HEK293T (cell line): ENCODE measurements around the gene ZNF217.
"Not testable (repeated sequence)": the region's sequence is repeated elsewhere in the genome, so short reads cannot be mapped to it uniquely, and the experiment has no call there.

Source experiments
- CTCF ChIA-PET: fragments of 350-600 bp; formaldehyde crosslinking; extraction: SDS; loops from one replicate; lab custom pipeline; 2021; ENCODE audit warnings: antibody characterized with exemption, inconsistent platforms; lab: Yijun Ruan, JAX
- POLR2A ChIA-PET: fragments of 350-600 bp; formaldehyde crosslinking; extraction: SDS; loops from one replicate; lab custom pipeline; 2020; ENCODE audit warnings: antibody characterized with exemption, inconsistent platforms; lab: Yijun Ruan, JAX
- DNase-seq: peaks from one replicate; pipeline ENCODE4 v3.0.0; 2012; ENCODE audit warnings: mixed read lengths; ENCODE audit errors: extremely low spot score
- ARNT ChIP-seq: fragments of 450-650 bp; IDR thresholded peaks from 2 replicates; pipeline ENCODE4 v1.6.1; 2017; ENCODE audit warnings: mild to moderate bottlenecking
- BHLHE40 ChIP-seq: fragments of 450-650 bp; IDR thresholded peaks from 2 replicates; pipeline ENCODE4 v1.6.1; 2016; ENCODE audit warnings: mild to moderate bottlenecking, moderate library complexity, borderline replicate concordance
- CTBP1 ChIP-seq: fragments of 450-650 bp; IDR thresholded peaks from 2 replicates; pipeline ENCODE4 v1.6.1; 2016; ENCODE audit warnings: borderline replicate concordance
- ELF4 ChIP-seq: fragments of 450-650 bp; IDR thresholded peaks from 2 replicates; pipeline ENCODE4 v1.6.1; 2017; ENCODE audit warnings: antibody characterized with exemption
- FOXA1 ChIP-seq: fragments of 450-650 bp; IDR thresholded peaks from 2 replicates; pipeline ENCODE4 v1.6.1; 2016; ENCODE audit warnings: mild to moderate bottlenecking
- FOXK2 ChIP-seq: fragments of 450-650 bp; IDR thresholded peaks from 2 replicates; pipeline ENCODE4 v1.6.1; 2016; ENCODE audit warnings: mild to moderate bottlenecking
- FOXM1 ChIP-seq: fragments of 450-650 bp; IDR thresholded peaks from 2 replicates; pipeline ENCODE4 v1.6.1; 2017; ENCODE audit warnings: mild to moderate bottlenecking, borderline replicate concordance
- HDGF ChIP-seq: fragments of 450-650 bp; IDR thresholded peaks from 2 replicates; pipeline ENCODE4 v1.6.1; 2017; ENCODE audit warnings: antibody characterized with exemption, borderline replicate concordance
- L3MBTL2 ChIP-seq: fragments of 450-650 bp; conservative IDR thresholded peaks from 2 replicates; pipeline ENCODE4 v1.6.1; 2016; ENCODE audit warnings: mild to moderate bottlenecking
- LEF1 ChIP-seq: fragments of 450-650 bp; IDR thresholded peaks from 2 replicates; pipeline ENCODE4 v1.6.1; 2017; ENCODE audit warnings: mild to moderate bottlenecking, borderline replicate concordance
- NFRKB ChIP-seq: fragments of 450-650 bp; IDR thresholded peaks from 2 replicates; pipeline ENCODE4 v1.6.1; 2016; ENCODE audit warnings: mild to moderate bottlenecking, moderate library complexity
- SP1 ChIP-seq: fragments of 450-650 bp; IDR thresholded peaks from 2 replicates; pipeline ENCODE4 v1.6.1; 2017
- SUZ12 ChIP-seq: fragments of 450-650 bp; IDR thresholded peaks from 2 replicates; pipeline ENCODE4 v1.6.1; 2016; ENCODE audit warnings: mild to moderate bottlenecking
- TARDBP ChIP-seq: fragments of 450-650 bp; IDR thresholded peaks from 2 replicates; pipeline ENCODE4 v1.6.1; 2016
- ZNF384 ChIP-seq: fragments of 450-650 bp; IDR thresholded peaks from 2 replicates; pipeline ENCODE4 v1.6.1; 2016
- TF ChIP-seq, protein P1 (sequence below): fragments of 450-650 bp; IDR thresholded peaks from 2 replicates; pipeline ENCODE4 v1.6.1; 2016

The ZNF217 gene

GRCh38 chr20:53533500-53533899 lies 60.1 kb downstream of the ZNF217 start:
- ChIA-PET CTCF (no interaction called here), POLR2A (no interaction called here)
- DNase-seq: no peak
- TF ChIP-seq TARDBP (no peak), ARNT (no peak), FOXA1 (no peak), SP1 (no peak), SUZ12 (no peak), ELF4 (no peak), ZNF384 (no peak), L3MBTL2 (no peak), FOXM1 (no peak)
- TF ChIP-seq, protein P1, sequence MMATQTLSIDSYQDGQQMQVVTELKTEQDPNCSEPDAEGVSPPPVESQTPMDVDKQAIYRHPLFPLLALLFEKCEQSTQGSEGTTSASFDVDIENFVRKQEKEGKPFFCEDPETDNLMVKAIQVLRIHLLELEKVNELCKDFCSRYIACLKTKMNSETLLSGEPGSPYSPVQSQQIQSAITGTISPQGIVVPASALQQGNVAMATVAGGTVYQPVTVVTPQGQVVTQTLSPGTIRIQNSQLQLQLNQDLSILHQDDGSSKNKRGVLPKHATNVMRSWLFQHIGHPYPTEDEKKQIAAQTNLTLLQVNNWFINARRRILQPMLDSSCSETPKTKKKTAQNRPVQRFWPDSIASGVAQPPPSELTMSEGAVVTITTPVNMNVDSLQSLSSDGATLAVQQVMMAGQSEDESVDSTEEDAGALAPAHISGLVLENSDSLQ: no peak

DNA sequence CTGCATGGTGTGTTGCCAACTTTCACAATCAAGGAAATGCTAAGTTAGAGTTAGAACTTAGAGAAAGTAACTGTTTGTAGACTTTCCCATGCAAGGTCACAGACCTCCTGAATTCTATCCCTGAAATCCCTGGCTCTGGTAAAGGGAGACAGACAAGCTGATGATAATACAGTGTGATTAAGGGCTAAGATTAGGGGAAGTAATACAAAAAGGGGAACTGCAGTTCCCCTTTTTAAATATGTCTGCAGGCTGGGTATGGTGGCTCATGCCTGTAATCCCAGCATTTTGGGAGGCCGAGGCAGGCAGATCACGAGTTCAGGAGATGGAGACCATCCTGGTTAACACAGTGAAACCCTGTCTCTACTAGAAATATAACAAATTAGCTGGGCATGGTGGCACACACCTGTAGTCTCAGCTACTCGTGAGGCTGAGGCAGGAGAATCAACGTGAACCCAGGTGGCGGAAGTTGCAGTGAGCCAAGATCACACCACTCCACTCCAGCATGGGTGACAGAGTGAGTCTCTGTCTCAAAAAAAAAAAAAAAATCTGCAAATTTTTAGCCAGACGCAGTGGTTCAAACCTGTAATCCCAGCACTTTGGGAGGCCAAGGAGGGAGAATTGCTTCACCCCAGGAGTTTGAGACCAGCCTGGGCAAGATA lies 60.9 kb downstream of the ZNF217 start:
- CTCF ChIA-PET, POLR2A ChIA-PET, DNase-seq: not testable (repeated sequence)

DNA sequence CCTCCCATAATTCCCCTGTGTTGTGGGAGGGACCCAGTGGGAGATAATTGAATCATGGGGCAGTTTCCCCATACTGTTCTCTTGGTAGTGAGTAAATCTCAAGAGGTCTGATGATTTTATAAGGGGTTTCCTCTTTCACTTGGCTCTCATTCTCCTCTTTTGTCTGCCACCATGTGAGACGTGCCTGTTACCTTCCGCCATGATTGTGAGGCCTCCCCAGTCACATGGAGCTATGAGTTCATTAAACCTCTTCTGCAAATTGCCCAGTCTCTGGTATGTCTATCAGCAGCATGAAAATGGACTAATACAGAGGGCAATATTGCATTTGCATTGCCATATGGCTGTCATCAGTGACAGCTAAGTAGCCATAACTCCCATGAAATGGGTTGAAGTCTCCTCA lies 63.2 kb downstream of the ZNF217 start:
- POLR2A ChIA-PET: no interaction called here
- no peak for TF ChIP-seq ARNT
- TF ChIP-seq, protein P1: no peak
- TF ChIP-seq ELF4: no peak
- no peak for TF ChIP-seq SUZ12
- TF ChIP-seq HDGF: no peak
- no peak for TF ChIP-seq L3MBTL2
- TF ChIP-seq FOXA1: no peak
- TF ChIP-seq BHLHE40: no peak
- no peak for TF ChIP-seq ZNF384
- no peak for TF ChIP-seq FOXK2
- CTCF ChIA-PET: no interaction called here
- no peak for DNase-seq

DNA sequence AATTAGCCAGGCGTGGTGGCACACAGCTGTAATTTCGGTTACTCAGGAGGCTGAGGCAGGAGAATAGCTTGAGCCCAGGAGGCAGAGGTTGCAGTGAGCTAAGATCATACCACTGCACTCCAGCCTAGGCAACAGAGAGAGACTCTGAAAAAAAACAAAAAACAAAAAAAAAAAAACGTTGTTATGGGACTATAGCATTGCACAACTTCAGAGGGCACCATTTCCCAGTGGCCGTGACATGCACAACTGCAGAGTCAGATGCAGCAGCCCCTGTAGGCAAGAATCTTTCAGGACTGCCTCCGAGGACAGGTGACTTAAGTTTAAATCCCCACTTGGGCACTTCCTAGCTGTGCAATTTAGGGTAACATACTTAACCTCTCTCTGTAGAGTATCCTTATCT lies 64.0 kb downstream of the ZNF217 start:
- POLR2A ChIA-PET: no interaction called here

GRCh38 chr20:53527196-53527595 lies 66.4 kb downstream of the ZNF217 start:
- DNase-seq: no peak
- no peak for TF ChIP-seq ZNF384
- no peak for TF ChIP-seq FOXK2
- no peak for TF ChIP-seq BHLHE40
- no peak for TF ChIP-seq L3MBTL2
- TF ChIP-seq NFRKB: no peak
- no peak for TF ChIP-seq FOXM1
- no peak for TF ChIP-seq ELF4
- no peak for TF ChIP-seq LEF1
- TF ChIP-seq SP1: no peak
- TF ChIP-seq, protein P1: no peak
- TF ChIP-seq FOXA1: no peak
- no peak for TF ChIP-seq HDGF
- no peak for TF ChIP-seq CTBP1
- TF ChIP-seq SUZ12: no peak
- ChIA-PET POLR2A (no interaction called here), CTCF (no interaction called here)

More for the DNA sequence above, 64.0 kb downstream of the ZNF217 start:
- CTCF ChIA-PET: no interaction called here
- TF ChIP-seq BHLHE40: no peak
- TF ChIP-seq HDGF: no peak
- TF ChIP-seq LEF1: no peak
- no peak for TF ChIP-seq FOXK2
- no peak for TF ChIP-seq FOXA1
- no peak for TF ChIP-seq NFRKB
- no peak for TF ChIP-seq SP1
- TF ChIP-seq CTBP1: no peak
- no peak for TF ChIP-seq ARNT
- no peak for TF ChIP-seq FOXM1
- TF ChIP-seq L3MBTL2: no peak
- no peak for TF ChIP-seq ELF4
- no peak for TF ChIP-seq SUZ12
- TF ChIP-seq, protein P1: no peak
- no peak for TF ChIP-seq ZNF384
- TF ChIP-seq TARDBP: no peak
- no peak for DNase-seq

DNA sequence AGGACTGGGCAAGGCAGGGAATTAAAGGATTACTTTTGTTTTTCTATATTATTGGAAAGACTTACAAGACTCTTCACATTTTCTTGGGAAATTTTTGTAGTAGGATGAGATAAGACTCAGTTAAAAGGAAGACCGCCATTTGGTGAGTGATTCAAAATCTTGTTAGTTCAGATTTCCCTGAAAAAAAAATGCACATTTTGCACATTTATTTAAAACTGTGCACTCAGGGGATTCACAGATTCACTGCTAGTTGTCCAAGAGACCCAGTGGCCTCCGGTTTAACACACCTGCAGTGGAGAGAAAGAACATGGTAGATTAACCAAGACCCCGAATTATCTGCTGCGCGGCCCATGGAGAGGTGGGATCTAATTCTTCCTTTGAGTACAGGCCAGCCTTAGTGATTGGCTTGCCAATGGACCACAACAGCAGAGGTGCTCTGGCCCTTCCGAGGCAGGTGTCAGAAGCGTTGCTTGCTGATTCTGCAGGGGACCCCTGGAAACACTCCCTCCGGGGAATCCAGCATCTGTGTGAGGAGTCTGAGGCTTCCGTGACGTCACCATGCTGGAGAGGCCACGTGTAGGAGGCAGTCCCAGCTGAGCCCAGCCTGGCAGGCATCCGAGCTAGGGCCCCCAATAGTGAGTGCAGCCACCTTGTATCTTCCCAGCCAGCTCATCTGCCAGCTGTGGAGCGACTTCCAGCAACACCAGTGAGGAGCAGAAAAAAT lies 68.9 kb downstream of the ZNF217 start:
- TF ChIP-seq, protein P1: no peak
- TF ChIP-seq FOXM1 (no peak), SP1 (no peak), HDGF (no peak)
- CTCF ChIA-PET: no interaction called here
- POLR2A ChIA-PET: no interaction called here
- no peak for DNase-seq

- CTCF ChIA-PET, DNase-seq, POLR2A ChIA-PET: not testable (repeated sequence)
Observed at GRCh38 chr20:53523615-53524014, 70.0 kb downstream of the ZNF217 start.
